GM23338 (cell line): ENCODE measurements around the gene ZNF836.

Source experiments
- CREB1 ChIP-seq: fragments of 250-450 bp; sonication (Bioruptor Pico); IDR thresholded peaks from 2 replicates; pipeline ENCODE4 v1.5.0; 2020; ENCODE audit warnings: low read depth, mild to moderate bottlenecking, moderate library complexity
- EZH2 ChIP-seq: fragments of 200-600 bp; sonication (generic); IDR thresholded peaks from one replicate; pipeline ENCODE4 v1.8.0; 2017; ENCODE audit warnings: antibody characterized with exemption, mild to moderate bottlenecking, low read depth; ENCODE audit not compliant: unreplicated experiment
- EZH2phosphoT487 ChIP-seq: fragments of 200-600 bp; sonication (generic); IDR thresholded peaks from one replicate; pipeline ENCODE4 v1.8.1; 2018; ENCODE audit warnings: antibody characterized with exemption; ENCODE audit not compliant: unreplicated experiment
- NANOG ChIP-seq: IDR thresholded peaks from 2 replicates; pipeline ENCODE4 v1.6.1; 2016; ENCODE audit warnings: antibody characterized with exemption, borderline replicate concordance
- STAT1 ChIP-seq: IDR thresholded peaks from one replicate; pipeline ENCODE4 v1.6.1; 2016; ENCODE audit warnings: antibody characterized with exemption; ENCODE audit not compliant: unreplicated experiment
- TF ChIP-seq, protein P1 (sequence below): IDR thresholded peaks from one replicate; pipeline ENCODE4 v1.6.1; 2018; ENCODE audit warnings: antibody characterized with exemption; ENCODE audit not compliant: unreplicated experiment
- TF ChIP-seq, protein P2 (sequence below), 2 experiments: fragments of 200-600 bp in 1 of 2; sonication (generic) in 1 of 2; conservative IDR thresholded peaks; 2 replicates each; pipeline versions ENCODE4 v1.5.1 to v1.6.1; 2016 to 2017; ENCODE audit warnings: antibody characterized with exemption in 2 of 2, low read depth in 2 of 2, mild to moderate bottlenecking in 2 of 2, moderate library complexity in 1 of 2

DNA sequence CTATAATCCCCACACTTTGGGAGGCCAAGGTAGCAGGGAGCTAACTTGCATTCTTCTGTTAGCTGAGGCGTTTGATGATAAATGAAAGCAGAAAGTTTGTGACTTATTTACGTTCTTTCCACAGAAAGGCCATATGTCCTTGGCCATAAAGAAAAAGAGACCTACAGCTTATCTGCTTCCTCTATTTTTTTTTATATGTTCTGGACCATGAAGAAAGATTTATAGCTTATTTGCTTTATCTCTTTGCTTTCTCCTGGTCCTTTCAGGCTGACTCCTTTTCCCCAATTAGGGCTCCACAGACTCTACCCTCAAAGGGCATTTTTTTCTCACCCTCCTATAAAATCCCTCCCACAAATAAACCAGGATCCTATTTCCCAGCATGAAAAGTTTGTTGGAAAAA lies 30.2 kb downstream of the ZNF836 start:
- TF ChIP-seq, protein P1, sequence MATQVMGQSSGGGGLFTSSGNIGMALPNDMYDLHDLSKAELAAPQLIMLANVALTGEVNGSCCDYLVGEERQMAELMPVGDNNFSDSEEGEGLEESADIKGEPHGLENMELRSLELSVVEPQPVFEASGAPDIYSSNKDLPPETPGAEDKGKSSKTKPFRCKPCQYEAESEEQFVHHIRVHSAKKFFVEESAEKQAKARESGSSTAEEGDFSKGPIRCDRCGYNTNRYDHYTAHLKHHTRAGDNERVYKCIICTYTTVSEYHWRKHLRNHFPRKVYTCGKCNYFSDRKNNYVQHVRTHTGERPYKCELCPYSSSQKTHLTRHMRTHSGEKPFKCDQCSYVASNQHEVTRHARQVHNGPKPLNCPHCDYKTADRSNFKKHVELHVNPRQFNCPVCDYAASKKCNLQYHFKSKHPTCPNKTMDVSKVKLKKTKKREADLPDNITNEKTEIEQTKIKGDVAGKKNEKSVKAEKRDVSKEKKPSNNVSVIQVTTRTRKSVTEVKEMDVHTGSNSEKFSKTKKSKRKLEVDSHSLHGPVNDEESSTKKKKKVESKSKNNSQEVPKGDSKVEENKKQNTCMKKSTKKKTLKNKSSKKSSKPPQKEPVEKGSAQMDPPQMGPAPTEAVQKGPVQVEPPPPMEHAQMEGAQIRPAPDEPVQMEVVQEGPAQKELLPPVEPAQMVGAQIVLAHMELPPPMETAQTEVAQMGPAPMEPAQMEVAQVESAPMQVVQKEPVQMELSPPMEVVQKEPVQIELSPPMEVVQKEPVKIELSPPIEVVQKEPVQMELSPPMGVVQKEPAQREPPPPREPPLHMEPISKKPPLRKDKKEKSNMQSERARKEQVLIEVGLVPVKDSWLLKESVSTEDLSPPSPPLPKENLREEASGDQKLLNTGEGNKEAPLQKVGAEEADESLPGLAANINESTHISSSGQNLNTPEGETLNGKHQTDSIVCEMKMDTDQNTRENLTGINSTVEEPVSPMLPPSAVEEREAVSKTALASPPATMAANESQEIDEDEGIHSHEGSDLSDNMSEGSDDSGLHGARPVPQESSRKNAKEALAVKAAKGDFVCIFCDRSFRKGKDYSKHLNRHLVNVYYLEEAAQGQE, result no peak
- TF ChIP-seq, protein P2, sequence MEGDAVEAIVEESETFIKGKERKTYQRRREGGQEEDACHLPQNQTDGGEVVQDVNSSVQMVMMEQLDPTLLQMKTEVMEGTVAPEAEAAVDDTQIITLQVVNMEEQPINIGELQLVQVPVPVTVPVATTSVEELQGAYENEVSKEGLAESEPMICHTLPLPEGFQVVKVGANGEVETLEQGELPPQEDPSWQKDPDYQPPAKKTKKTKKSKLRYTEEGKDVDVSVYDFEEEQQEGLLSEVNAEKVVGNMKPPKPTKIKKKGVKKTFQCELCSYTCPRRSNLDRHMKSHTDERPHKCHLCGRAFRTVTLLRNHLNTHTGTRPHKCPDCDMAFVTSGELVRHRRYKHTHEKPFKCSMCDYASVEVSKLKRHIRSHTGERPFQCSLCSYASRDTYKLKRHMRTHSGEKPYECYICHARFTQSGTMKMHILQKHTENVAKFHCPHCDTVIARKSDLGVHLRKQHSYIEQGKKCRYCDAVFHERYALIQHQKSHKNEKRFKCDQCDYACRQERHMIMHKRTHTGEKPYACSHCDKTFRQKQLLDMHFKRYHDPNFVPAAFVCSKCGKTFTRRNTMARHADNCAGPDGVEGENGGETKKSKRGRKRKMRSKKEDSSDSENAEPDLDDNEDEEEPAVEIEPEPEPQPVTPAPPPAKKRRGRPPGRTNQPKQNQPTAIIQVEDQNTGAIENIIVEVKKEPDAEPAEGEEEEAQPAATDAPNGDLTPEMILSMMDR (conservative IDR thresholded peaks at IDR 0.05; ENCODE audit: low read depth in 2 of 2), result no peak
- no peak for TF ChIP-seq EZH2phosphoT487
- TF ChIP-seq CREB1, result no peak
- TF ChIP-seq NANOG, result no peak
- TF ChIP-seq STAT1, result no peak
- no peak for TF ChIP-seq EZH2
